Osteocyte (in vitro differentiated cells): ENCODE results near the gene WDR53. TPM values are rescaled to one million over a fixed set of nuclear protein-coding genes. Genes with fewer than 3 reads are reported as not detected.
"Not testable (repeated sequence)": the region's sequence is repeated elsewhere in the genome, so short reads cannot be mapped to it uniquely, and the experiment has no call there.

Experiments
- DNase-seq: peaks from one replicate; pipeline ENCODE4 v3.0.0; 2021; ENCODE audit warnings: mixed read lengths; ENCODE audit not compliant: unreplicated experiment; ENCODE audit errors: extremely low spot score
- H3K27ac Mint-ChIP-seq: one replicate; pipeline ENCODE4 v1.8.0; 2021; ENCODE audit warnings: mild to moderate bottlenecking, mixed read lengths; ENCODE audit not compliant: unreplicated experiment
- H3K27me3 Mint-ChIP-seq: one replicate; pipeline ENCODE4 v1.8.0; 2021; ENCODE audit warnings: mixed read lengths; ENCODE audit not compliant: unreplicated experiment
- H3K36me3 Mint-ChIP-seq: one replicate; pipeline ENCODE4 v1.8.0; 2021; ENCODE audit warnings: mixed read lengths; ENCODE audit not compliant: unreplicated experiment
- H3K4me1 Mint-ChIP-seq: one replicate; pipeline ENCODE4 v1.8.0; 2021; ENCODE audit warnings: mixed read lengths; ENCODE audit not compliant: unreplicated experiment
- H3K4me3 Mint-ChIP-seq: one replicate; pipeline ENCODE4 v1.8.0; 2021; ENCODE audit warnings: mild to moderate bottlenecking, moderate library complexity, mixed read lengths; ENCODE audit not compliant: unreplicated experiment
- H3K9me3 Mint-ChIP-seq: one replicate; pipeline ENCODE4 v1.8.0; 2021; ENCODE audit warnings: mixed read lengths; ENCODE audit not compliant: unreplicated experiment
- total RNA-seq: library from RNA; stranded (reverse); gene quantifications from 2 replicates; pipeline ENCODE4 v1.2.1, GENCODE V29; 2021
- TF ChIP-seq, protein P1 (sequence below): fragments of 200-600 bp; sonication (generic); IDR thresholded peaks from 2 replicates; pipeline ENCODE4 v1.5.0; 2021; ENCODE audit warnings: antibody characterized with exemption, mild to moderate bottlenecking, moderate library complexity

The WDR53 gene
- total RNA-seq, 1 donor from 2014 or later, result 15.4 TPM

DNA sequence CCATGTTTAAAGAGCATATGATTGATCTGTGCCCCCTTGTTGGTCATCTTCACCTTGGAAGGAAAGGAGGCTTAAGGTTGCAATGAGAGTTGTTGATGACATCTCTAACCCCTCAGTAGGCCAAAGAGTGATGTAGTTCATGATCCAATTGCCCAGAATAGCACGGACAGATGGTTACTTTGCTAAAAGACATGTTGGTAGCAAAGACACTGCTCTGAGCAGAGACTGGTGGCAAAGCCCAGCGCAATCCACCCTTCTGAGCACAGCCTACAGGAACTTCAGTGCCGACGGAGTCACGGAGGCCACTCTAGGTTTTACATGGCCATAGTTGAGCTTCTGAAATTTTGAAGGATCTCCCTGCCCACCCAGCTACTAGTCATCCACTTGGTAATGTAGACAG, 21.9 kb upstream of the WDR53 start:
- H3K9me3 Mint-ChIP-seq, result no peaks in the 10 kb centered on the region

DNA sequence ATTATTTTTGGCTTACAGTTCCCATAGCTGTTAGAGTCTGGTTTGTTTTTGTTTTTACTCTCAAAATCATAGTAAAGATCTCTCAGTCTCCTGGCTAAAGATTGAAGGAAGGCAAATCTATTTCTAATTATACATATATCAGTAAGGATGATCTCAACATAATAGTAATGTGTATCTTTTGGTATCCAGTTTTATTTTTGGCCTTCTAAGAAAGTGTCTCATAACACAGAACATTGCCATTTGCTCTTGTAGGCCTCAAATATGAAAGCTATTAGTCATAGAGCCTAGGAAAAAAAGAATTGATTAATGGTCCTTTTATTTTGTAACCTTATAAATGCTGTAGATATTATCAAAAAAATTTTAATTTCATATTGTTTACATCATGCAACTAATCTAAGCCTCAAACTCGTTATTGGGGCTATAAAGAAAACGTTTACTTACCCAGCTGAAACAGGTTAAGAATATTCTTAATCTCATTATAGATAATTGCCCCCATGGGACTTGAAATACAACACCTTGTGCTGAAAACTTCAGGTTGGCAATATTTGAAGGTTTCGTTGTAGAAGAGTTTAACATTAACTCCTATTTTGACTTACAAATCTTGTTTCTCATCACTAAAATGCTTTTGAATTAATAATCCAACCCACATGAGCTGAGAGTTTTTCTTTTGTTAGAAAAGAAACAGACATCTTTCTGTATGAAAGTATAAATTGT, 16.8 kb upstream of the WDR53 start:
- H3K27me3 Mint-ChIP-seq, result no peaks in the 10 kb centered on the region
- no peaks in the 10 kb centered on the region for H3K9me3 Mint-ChIP-seq
- no peaks in the 10 kb centered on the region for H3K4me1 Mint-ChIP-seq
- DNase-seq, result no peak
- peak overlapping the region; percentile 0 for H3K27ac Mint-ChIP-seq
- H3K4me3 Mint-ChIP-seq, result no peak overlapping the region
- TF ChIP-seq, protein P1, sequence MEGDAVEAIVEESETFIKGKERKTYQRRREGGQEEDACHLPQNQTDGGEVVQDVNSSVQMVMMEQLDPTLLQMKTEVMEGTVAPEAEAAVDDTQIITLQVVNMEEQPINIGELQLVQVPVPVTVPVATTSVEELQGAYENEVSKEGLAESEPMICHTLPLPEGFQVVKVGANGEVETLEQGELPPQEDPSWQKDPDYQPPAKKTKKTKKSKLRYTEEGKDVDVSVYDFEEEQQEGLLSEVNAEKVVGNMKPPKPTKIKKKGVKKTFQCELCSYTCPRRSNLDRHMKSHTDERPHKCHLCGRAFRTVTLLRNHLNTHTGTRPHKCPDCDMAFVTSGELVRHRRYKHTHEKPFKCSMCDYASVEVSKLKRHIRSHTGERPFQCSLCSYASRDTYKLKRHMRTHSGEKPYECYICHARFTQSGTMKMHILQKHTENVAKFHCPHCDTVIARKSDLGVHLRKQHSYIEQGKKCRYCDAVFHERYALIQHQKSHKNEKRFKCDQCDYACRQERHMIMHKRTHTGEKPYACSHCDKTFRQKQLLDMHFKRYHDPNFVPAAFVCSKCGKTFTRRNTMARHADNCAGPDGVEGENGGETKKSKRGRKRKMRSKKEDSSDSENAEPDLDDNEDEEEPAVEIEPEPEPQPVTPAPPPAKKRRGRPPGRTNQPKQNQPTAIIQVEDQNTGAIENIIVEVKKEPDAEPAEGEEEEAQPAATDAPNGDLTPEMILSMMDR, result no peak
- peaks cover 11% of the 10 kb centered on the region for H3K36me3 Mint-ChIP-seq

More for the DNA sequence above, 21.9 kb upstream of the WDR53 start:
- no peak for DNase-seq
- Mint-ChIP-seq H3K27me3 (peaks cover 7% of the 10 kb centered on the region), H3K36me3 (peaks cover 4% of the 10 kb centered on the region), H3K4me3 (no peak overlapping the region), H3K4me1 (no peaks in the 10 kb centered on the region), H3K27ac (no peak overlapping the region)
- TF ChIP-seq, protein P1, result no peak

DNA sequence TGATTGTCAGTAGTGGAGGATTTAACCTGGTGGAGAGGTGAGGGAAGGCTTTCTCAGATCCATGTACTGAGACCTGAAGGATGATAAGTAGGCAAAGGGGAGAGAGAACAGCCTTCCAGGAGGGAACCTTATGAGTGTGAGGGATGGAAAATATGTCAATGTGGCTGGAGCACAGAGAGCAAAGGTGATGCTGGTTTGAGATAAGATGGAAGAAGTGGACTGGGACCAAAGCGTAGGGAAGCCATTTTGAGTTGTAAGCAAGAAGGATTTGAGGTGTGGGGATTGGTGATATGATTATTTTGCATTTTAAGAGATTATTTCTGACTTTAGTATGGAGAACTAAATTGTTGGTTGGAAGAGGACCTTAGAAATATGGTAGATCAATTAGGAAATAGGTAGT, 4.0 kb upstream of the WDR53 start:
- H3K9me3 Mint-ChIP-seq, result no peaks in the 10 kb centered on the region
- no peak overlapping the region for H3K27ac Mint-ChIP-seq
- peaks cover 18% of the 10 kb centered on the region for H3K4me1 Mint-ChIP-seq
- peaks cover under 1% of the 10 kb centered on the region for H3K36me3 Mint-ChIP-seq
- no peak overlapping the region for H3K4me3 Mint-ChIP-seq
- TF ChIP-seq, protein P1, result no peak
- no peaks in the 10 kb centered on the region for H3K27me3 Mint-ChIP-seq
- DNase-seq, result no peak

DNA sequence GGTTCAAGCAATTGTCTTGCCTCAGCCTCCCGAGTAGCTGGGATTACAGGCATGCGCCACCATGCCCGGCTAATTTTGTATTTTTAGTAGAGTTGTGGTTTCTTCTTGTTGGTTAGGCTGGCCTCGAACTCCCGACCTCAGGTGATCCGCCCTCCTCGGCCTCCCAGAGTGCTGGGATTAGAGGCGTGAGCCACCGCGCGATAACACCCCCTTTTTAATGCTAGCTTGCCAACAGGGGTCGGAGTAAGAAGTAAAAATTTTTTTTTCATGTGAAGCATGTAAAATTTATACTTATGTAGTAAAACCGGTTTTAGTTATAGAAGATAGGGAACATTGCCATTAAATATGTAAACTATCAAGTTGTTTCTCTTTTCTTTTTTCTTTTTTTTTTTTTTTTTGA, 2.0 kb upstream of the WDR53 start:
- H3K4me3 Mint-ChIP-seq, result peak overlapping the region; percentile 82

DNA sequence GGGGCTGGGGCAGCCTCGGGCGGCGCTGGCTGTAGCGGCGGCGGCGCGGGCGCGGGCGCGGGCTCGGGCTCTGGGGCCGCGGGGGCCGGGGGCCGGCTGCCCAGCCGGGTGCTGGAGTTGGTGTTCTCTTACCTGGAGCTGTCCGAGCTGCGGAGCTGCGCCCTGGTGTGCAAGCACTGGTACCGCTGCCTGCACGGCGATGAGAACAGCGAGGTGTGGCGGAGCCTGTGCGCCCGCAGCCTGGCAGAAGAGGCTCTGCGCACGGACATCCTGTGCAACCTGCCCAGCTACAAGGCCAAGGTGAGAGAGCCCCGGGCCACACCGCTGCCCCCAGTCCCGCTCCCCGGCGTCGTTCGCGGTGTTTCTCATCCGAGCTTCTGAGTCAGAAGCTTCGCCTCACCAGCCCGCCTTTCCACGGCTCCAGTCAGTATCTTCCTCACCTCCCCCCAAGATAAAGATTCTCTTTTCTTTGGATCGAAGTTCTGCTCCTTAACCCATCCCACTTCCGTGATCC, 706 bp upstream of the WDR53 start:
- DNase-seq, result no peak
- no peaks in the 10 kb centered on the region for H3K9me3 Mint-ChIP-seq

More for the DNA sequence above, 2.0 kb upstream of the WDR53 start:
- peaks cover 22% of the 10 kb centered on the region for H3K4me1 Mint-ChIP-seq
- not testable (repeated sequence) for H3K9me3 Mint-ChIP-seq, H3K27me3 Mint-ChIP-seq, H3K36me3 Mint-ChIP-seq, DNase-seq, H3K27ac Mint-ChIP-seq

More for the DNA sequence above, 706 bp upstream of the WDR53 start:
- Mint-ChIP-seq H3K27ac (peak overlapping the region; percentile 73), H3K27me3 (no peaks in the 10 kb centered on the region), H3K4me3 (peak overlapping the region; percentile 82), H3K4me1 (peaks cover 19% of the 10 kb centered on the region), H3K36me3 (peaks cover 2% of the 10 kb centered on the region)
- TF ChIP-seq, protein P1, result no peak
